Fibroblast of the aortic adventitia (primary cell): ENCODE measurements around the gene LEMD2. TPM values are rescaled to one million over a fixed set of nuclear protein-coding genes. Genes with fewer than 3 reads are reported as not detected.
A peak's percentile ranks its signal among the peaks of the same experiment; 100 is the strongest.

Source experiments
- DNase-seq: peaks from one replicate; pipeline ENCODE4 v3.0.0-alpha.2; 2010; ENCODE audit warnings: low read depth
- H3K4me3 ChIP-seq: 2 replicates; pipeline ENCODE4 v1.5.1; 2011; ENCODE audit warnings: low read depth, mild to moderate bottlenecking, control low read depth, low read length, moderate library complexity
- CTCF ChIP-seq: IDR thresholded peaks from 2 replicates; pipeline ENCODE4 v1.5.1; 2011; ENCODE audit warnings: mild to moderate bottlenecking, low read length, control low read depth, inconsistent platforms; ENCODE audit not compliant: insufficient read depth
- total RNA-seq: library from RNA; depleted of rRNA; stranded (reverse); fragments of >200 nt; gene quantifications from 2 replicates; pipeline ENCODE4 v1.2.3, GENCODE V29; 2012; ENCODE audit warnings: low replicate concordance

Gene LEMD2
- total RNA-seq, 1 donor, result 31.2 TPM

GRCh38 chr6:33763483-33763882, 25.4 kb downstream of the LEMD2 start:
- DNase-seq, result no peak
- no peak for TF ChIP-seq CTCF
- no peak overlapping the region for H3K4me3 ChIP-seq

DNA sequence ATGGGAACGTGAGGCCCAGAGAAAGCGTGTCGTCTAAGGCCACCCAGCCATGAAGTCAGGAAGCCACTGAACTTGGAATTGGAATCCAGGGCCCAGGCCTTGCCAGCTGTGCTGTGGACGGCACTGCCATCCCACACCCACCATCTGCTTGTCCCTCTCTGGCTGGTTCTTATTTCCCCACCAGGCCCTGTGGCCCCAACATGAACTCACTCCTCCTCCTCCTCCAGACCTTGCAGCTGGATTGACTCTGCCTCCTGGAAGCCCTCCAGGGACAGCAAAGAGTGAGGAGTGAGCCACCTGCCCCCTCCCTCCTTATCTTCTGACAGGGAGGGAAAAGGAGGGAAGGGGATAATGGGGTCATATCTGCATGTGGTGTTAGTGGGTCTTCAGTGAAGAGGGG, 26.2 kb downstream of the LEMD2 start:
- no peak for TF ChIP-seq CTCF
- H3K4me3 ChIP-seq, result no peak overlapping the region
- DNase-seq, result no peak

DNA sequence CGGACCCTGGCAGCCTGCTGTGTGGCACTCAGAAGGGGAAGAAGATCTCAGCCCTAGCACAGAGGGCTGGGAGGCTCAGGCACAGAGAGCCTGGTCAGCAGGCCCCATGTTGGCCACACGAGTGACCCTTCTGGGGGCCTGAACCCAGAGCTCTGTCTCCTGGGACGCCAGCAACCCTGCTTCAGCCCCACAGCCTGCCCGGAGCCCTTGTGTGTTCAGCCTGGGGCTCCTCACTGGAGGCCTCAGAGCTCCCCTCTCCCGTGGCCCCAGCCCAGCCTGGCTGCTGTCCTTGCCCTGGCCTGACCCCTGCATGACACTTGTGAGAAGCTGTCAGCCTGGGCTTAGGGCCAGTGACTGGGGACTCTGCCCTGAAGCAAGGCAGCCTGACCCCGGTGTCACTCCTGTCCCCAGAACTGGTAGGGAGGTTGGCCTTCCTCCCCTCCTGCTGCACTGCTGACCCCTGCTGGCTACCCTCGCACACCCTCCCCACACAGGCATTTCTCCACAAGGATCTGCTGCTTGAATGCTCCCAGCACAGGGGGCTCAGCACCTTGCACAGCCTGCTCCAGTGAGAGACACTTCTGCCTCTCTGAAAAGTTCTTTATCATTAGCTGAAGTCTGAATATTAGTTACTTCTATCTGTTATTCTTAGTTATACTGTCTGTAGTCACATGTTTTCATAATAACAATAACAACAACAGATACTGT, 26.9 kb downstream of the LEMD2 start:
- peak; percentile 61 for TF ChIP-seq CTCF
- DNase-seq, result peak; percentile 39
- H3K4me3 ChIP-seq, result no peak overlapping the region

DNA sequence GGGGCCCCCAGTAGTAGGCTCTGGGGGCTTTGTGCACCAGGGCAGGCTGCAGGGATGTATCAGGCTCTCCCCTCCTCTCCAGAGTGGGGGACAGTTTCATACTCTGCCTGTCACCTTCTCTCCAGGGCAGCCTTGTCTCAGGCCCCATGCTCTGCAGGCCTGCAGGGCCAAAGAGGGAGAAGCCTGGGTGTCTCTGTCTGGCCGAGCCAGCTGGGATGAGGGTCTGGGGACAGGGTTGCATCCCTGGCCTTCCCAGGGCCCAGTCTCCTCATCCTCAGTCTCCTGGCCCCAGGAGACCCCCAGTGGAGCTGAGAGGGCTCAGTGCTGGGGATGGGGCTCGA, 27.4 kb downstream of the LEMD2 start:
- H3K4me3 ChIP-seq, result no peak overlapping the region
- no peak for TF ChIP-seq CTCF
- no peak for DNase-seq

DNA sequence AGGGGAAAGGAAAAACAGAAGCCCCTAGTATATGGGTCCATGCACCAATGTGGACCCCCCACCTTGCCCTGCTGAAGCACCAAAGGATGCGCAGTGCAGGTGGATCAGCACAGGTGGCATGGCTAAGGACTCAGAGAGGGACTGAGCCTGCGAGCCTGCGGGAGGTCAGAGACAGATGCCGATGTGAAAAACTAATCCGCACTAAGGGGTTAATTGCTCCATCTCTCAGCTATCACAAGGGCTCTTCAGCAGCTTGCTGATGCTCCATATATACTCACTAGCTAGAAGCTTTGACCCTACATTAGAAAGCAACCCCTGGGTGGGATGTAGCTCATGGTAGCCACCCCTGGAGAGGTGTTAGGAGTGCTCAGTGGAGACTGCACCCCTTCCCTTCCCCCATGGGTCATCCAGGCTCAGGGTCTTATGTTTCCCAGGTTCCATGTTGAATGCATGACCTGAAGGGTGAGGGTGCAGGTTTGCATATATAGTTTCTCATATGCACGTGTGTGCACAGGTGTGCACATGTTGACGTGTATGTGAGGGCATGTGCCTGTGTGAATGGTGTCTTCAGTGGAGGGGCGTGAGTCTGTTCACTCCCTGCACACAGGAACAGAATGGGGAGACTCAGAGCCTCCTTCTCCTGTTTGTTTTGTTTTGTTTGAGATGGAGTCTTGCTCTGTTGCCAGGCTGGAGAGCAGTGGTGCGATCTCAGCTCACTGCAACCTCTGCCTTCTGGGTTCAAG, 28.9 kb downstream of the LEMD2 start:
- no peak for TF ChIP-seq CTCF
- no peak overlapping the region for H3K4me3 ChIP-seq
- DNase-seq, result no peak

- no peak for DNase-seq
- TF ChIP-seq CTCF, result no peak
These were observed 30.1 kb downstream of the LEMD2 start for GRCh38 chr6:33758815-33759216.

More at GRCh38 chr6:33758815-33759216, 30.1 kb downstream of the LEMD2 start:
- H3K4me3 ChIP-seq, result no peak overlapping the region
